ENCODE measurements around the gene GNAI3. TPM values are rescaled to one million over a fixed set of nuclear protein-coding genes. Genes with fewer than 3 reads are reported as not detected.

The GNAI3 gene
- total and polyA plus RNA-seq, 2 experiments from 2014 or later = 8.9 to 11.5 TPM

GRCh38 chr1:109598655-109599054 lies 50.2 kb downstream of the GNAI3 start:
- Histone ChIP-seq H3K9me3 (ENCODE audit: low read depth) (no peaks in the 10 kb centered on the region), H3K27ac (no peak overlapping the region), H3K4me3 (no peak overlapping the region), H3K27me3 (no peaks in the 10 kb centered on the region), H3K9me2 (replicated peaks; ENCODE audit: insufficient read depth) (no peaks in the 10 kb centered on the region), H3K4me1 (ENCODE audit: insufficient read depth) (no peaks in the 10 kb centered on the region), H3K36me3 (replicated peaks; ENCODE audit: insufficient read depth, low read depth) (no peaks in the 10 kb centered on the region), H4K20me1 (ENCODE audit: insufficient read depth, poor library complexity, severe bottlenecking) (no peaks in the 10 kb centered on the region), H2AFZ (no peak overlapping the region), H3K4me2 (no peak overlapping the region), H3K79me2 (no peaks in the 10 kb centered on the region)
- TF ChIP-seq EZH2phosphoT487 (IDR thresholded peaks at IDR 0.05; ENCODE audit: low read depth, severe bottlenecking, unreplicated experiment) (no peak), EZH2 (IDR thresholded peaks at IDR 0.05; ENCODE audit: borderline replicate concordance) (no peak), CTCF (IDR thresholded peaks at IDR 0.05; ENCODE audit: poor library complexity) (peak; percentile 22)
- 83% methylated on average over 5 of the region's 5 CpGs for WGBS (ENCODE audit: low lambda C conversion rate, missing lambda C conversion rate)
- DNase-seq (ENCODE audit: low spot score) = peak; percentile 23

GRCh38 chr1:109603229-109603628 lies 54.8 kb downstream of the GNAI3 start:
- no peak for DNase-seq (ENCODE audit: low spot score)
- Histone ChIP-seq H2AFZ (no peak overlapping the region), H3K4me2 (no peak overlapping the region), H3K79me2 (no peaks in the 10 kb centered on the region), H4K20me1 (ENCODE audit: insufficient read depth, poor library complexity, severe bottlenecking) (no peaks in the 10 kb centered on the region), H3K4me3 (no peak overlapping the region), H3K4me1 (ENCODE audit: insufficient read depth) (no peaks in the 10 kb centered on the region), H3K36me3 (replicated peaks; ENCODE audit: insufficient read depth, low read depth) (no peaks in the 10 kb centered on the region), H3K9me2 (replicated peaks; ENCODE audit: insufficient read depth) (no peaks in the 10 kb centered on the region), H3K27me3 (no peaks in the 10 kb centered on the region), H3K9me3 (ENCODE audit: low read depth) (no peaks in the 10 kb centered on the region), H3K27ac (no peak overlapping the region)
- 92% methylated on average over 3 of the region's 3 CpGs for WGBS (ENCODE audit: low lambda C conversion rate, missing lambda C conversion rate)
- TF ChIP-seq EZH2phosphoT487 (IDR thresholded peaks at IDR 0.05; ENCODE audit: low read depth, severe bottlenecking, unreplicated experiment) (no peak), EZH2 (IDR thresholded peaks at IDR 0.05; ENCODE audit: borderline replicate concordance) (no peak), CTCF (IDR thresholded peaks at IDR 0.05; ENCODE audit: poor library complexity) (no peak)

GRCh38 chr1:109605381-109605780 lies 57.0 kb downstream of the GNAI3 start:
- WGBS (ENCODE audit: low lambda C conversion rate, missing lambda C conversion rate) = 95% methylated on average over 1 of the region's 1 CpG
- no peak overlapping the region for H3K4me3 ChIP-seq
- no peaks in the 10 kb centered on the region for H3K9me3 ChIP-seq (ENCODE audit: low read depth)
- H3K4me1 ChIP-seq (ENCODE audit: insufficient read depth) = no peaks in the 10 kb centered on the region
- no peak for DNase-seq (ENCODE audit: low spot score)
- H3K36me3 ChIP-seq (replicated peaks; ENCODE audit: insufficient read depth, low read depth) = no peaks in the 10 kb centered on the region
- H3K27me3 ChIP-seq = no peaks in the 10 kb centered on the region
- no peaks in the 10 kb centered on the region for H4K20me1 ChIP-seq (ENCODE audit: insufficient read depth, poor library complexity, severe bottlenecking)
- no peak overlapping the region for H2AFZ ChIP-seq
- no peaks in the 10 kb centered on the region for H3K9me2 ChIP-seq (replicated peaks; ENCODE audit: insufficient read depth)
- TF ChIP-seq EZH2phosphoT487 (IDR thresholded peaks at IDR 0.05; ENCODE audit: low read depth, severe bottlenecking, unreplicated experiment) (no peak), CTCF (IDR thresholded peaks at IDR 0.05; ENCODE audit: poor library complexity) (no peak), EZH2 (IDR thresholded peaks at IDR 0.05; ENCODE audit: borderline replicate concordance) (no peak)
- H3K27ac ChIP-seq = no peak overlapping the region
- no peaks in the 10 kb centered on the region for H3K79me2 ChIP-seq
- no peak overlapping the region for H3K4me2 ChIP-seq

GRCh38 chr1:109609881-109610280 lies 61.5 kb downstream of the GNAI3 start:
- Histone ChIP-seq H3K27ac (no peak overlapping the region), H3K4me2 (no peak overlapping the region), H3K4me1 (ENCODE audit: insufficient read depth) (no peaks in the 10 kb centered on the region), H3K9me3 (ENCODE audit: low read depth) (no peaks in the 10 kb centered on the region), H3K79me2 (no peaks in the 10 kb centered on the region), H2AFZ (no peak overlapping the region), H3K4me3 (no peak overlapping the region), H3K36me3 (replicated peaks; ENCODE audit: insufficient read depth, low read depth) (no peaks in the 10 kb centered on the region), H3K27me3 (no peaks in the 10 kb centered on the region), H3K9me2 (replicated peaks; ENCODE audit: insufficient read depth) (no peaks in the 10 kb centered on the region), H4K20me1 (ENCODE audit: insufficient read depth, poor library complexity, severe bottlenecking) (no peaks in the 10 kb centered on the region)
- DNase-seq (ENCODE audit: low spot score) = no peak
- TF ChIP-seq EZH2 (IDR thresholded peaks at IDR 0.05; ENCODE audit: borderline replicate concordance) (no peak), EZH2phosphoT487 (IDR thresholded peaks at IDR 0.05; ENCODE audit: low read depth, severe bottlenecking, unreplicated experiment) (no peak), CTCF (IDR thresholded peaks at IDR 0.05; ENCODE audit: poor library complexity) (no peak)
- WGBS (ENCODE audit: low lambda C conversion rate, missing lambda C conversion rate) = 99% methylated on average over 3 of the region's 3 CpGs

Data from hepatocyte (in vitro differentiated cells).